K562 (cell line): ENCODE data around the gene RCL1. TPM values are rescaled to one million over a fixed set of nuclear protein-coding genes. Genes with fewer than 3 reads are reported as not detected.

Experiments used
- FOXP1 ChIP-seq: sonication (generic); formaldehyde crosslinking; IDR thresholded peaks from 2 replicates; pipeline ENCODE4 v1.8.0; 2022; ENCODE audit warnings: mild to moderate bottlenecking, missing genetic modification reagents
- GATAD2B ChIP-seq: fragments of 450-650 bp; IDR thresholded peaks from 2 replicates; pipeline ENCODE4 v1.6.1; 2017; ENCODE audit warnings: mild to moderate bottlenecking, borderline replicate concordance
- JUN ChIP-seq, 2 experiments: sonication (generic) in 1 of 2; formaldehyde crosslinking in 1 of 2; IDR thresholded peaks; 2 replicates each; pipeline versions ENCODE4 v1.6.1 to v1.8.0; 2012 to 2022; ENCODE audit warnings: borderline replicate concordance in 2 of 2, mild to moderate bottlenecking in 2 of 2, improper control_type of control experiment in 1 of 2, low read depth in 1 of 2, low read length in 1 of 2, missing genetic modification reagents in 1 of 2
- ZFP30 ChIP-seq: fragments of 250-450 bp; sonication (Bioruptor Pico); IDR thresholded peaks from 2 replicates; pipeline ENCODE4 v1.8.0; 2022; ENCODE audit warnings: moderate library complexity, mild to moderate bottlenecking, inconsistent platforms, borderline replicate concordance
- ZNF583 ChIP-seq: fragments of 250-450 bp; sonication (Bioruptor Pico); IDR thresholded peaks from 2 replicates; pipeline ENCODE4 v1.4.0; 2020
- ZNF717 ChIP-seq: fragments of 250-450 bp; sonication (Bioruptor Pico); IDR thresholded peaks from 2 replicates; pipeline ENCODE4 v1.5.0; 2021
- polyA plus RNA-seq, 8 experiments: library from polyadenylated mRNA; depleted of rRNA in 4 of 8; stranded (reverse) in 5 of 8; unstranded in 3 of 8; fragments of >200 nt; fragmentation: Nextera tagmentation in 2 of 8; fragmentation: Illumina TruSeq in 1 of 8; extraction: Ambion mirVana in 2 of 8; extraction: Trizol in 1 of 8; gene quantifications; 2 replicates each; pipeline versions ENCODE4 v1.2.1 to v1.2.3, GENCODE V29; 2011 to 2014; ENCODE audit warnings: inconsistent platforms in 1 of 8, missing spikeins in 1 of 8
- total RNA-seq, 7 experiments: library from RNA; depleted of rRNA in 6 of 7; stranded (reverse); fragments of >200 nt in 6 of 7; fragmentation: Illumina TruSeq in 2 of 7; extraction: Trizol in 2 of 7; gene quantifications; 2 replicates each; pipeline versions ENCODE4 v1.2.1 to v1.2.3, GENCODE V29; 2011 to 2021; ENCODE audit warnings: low replicate concordance in 1 of 7
- TF ChIP-seq, protein P1 (sequence below): fragments of 200-800 bp; sonication (Bioruptor generic); IDR thresholded peaks from 2 replicates; pipeline ENCODE4 v1.6.1; 2016; ENCODE audit warnings: missing genetic modification characterization, missing compliant biosample characterization
- TF ChIP-seq, protein P2 (sequence below): fragments of 450-650 bp; IDR thresholded peaks from 2 replicates; pipeline ENCODE4 v1.6.1; 2018; ENCODE audit not compliant: partially characterized antibody
- TF ChIP-seq, protein P3 (sequence below): sonication (generic); formaldehyde crosslinking; IDR thresholded peaks from 2 replicates; pipeline ENCODE4 v1.8.0; 2022; ENCODE audit warnings: mild to moderate bottlenecking, missing genetic modification reagents
- TF ChIP-seq, protein P4 (sequence below), 2 experiments: fragments of 200-800 bp in 1 of 2; sonication (Bioruptor generic) in 1 of 2; sonication (generic) in 1 of 2; formaldehyde crosslinking in 1 of 2; IDR thresholded peaks in 1 of 2; conservative IDR thresholded peaks in 1 of 2; 2 replicates each; pipeline versions ENCODE4 v1.5.0 to v1.6.1; 2016 to 2020; ENCODE audit warnings: missing compliant biosample characterization in 1 of 2, missing genetic modification characterization in 1 of 2, missing genetic modification reagents in 1 of 2

Gene RCL1
- total and polyA plus RNA-seq, 9 of the 15 experiments (the other 6 are each of a cell fraction or from before 2014, with no cell fraction given) = 24.0 to 67.7 (median 38.6) TPM

DNA sequence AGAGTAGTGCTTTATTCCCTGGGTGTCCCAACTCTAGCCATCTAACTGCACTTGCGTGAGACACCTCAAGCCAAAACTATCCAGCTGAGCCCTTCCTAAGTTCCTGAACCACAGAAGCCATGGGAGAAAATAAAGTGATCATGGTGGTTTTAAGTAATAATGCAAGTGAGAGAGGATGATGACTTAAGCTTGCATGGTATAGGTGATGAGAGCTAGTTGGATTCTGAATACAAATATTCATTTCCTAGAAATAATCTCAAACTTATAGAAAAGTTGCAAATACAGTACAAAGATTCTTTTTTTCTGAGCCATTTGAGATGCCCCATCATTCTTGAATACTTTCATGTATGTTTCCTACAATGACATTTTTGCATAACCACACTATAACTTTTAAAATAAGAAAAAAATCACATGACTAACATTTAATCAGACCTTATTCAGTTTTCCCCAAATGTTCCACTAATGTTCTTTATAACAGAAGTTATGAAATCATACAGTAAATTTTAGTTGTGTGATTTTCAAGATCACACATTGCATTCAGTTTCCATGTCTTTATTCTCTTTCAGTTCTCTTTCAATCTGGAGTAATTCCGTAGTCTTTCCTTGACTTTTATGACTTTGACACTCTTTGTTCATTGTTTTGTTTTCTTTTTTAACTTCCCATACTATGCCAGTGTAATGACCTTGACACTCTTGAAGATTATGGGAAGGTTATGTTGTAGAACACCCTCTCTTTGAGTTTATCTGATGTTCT lies 46.3 kb upstream of the RCL1 start (continued):
- TF ChIP-seq, protein P1, sequence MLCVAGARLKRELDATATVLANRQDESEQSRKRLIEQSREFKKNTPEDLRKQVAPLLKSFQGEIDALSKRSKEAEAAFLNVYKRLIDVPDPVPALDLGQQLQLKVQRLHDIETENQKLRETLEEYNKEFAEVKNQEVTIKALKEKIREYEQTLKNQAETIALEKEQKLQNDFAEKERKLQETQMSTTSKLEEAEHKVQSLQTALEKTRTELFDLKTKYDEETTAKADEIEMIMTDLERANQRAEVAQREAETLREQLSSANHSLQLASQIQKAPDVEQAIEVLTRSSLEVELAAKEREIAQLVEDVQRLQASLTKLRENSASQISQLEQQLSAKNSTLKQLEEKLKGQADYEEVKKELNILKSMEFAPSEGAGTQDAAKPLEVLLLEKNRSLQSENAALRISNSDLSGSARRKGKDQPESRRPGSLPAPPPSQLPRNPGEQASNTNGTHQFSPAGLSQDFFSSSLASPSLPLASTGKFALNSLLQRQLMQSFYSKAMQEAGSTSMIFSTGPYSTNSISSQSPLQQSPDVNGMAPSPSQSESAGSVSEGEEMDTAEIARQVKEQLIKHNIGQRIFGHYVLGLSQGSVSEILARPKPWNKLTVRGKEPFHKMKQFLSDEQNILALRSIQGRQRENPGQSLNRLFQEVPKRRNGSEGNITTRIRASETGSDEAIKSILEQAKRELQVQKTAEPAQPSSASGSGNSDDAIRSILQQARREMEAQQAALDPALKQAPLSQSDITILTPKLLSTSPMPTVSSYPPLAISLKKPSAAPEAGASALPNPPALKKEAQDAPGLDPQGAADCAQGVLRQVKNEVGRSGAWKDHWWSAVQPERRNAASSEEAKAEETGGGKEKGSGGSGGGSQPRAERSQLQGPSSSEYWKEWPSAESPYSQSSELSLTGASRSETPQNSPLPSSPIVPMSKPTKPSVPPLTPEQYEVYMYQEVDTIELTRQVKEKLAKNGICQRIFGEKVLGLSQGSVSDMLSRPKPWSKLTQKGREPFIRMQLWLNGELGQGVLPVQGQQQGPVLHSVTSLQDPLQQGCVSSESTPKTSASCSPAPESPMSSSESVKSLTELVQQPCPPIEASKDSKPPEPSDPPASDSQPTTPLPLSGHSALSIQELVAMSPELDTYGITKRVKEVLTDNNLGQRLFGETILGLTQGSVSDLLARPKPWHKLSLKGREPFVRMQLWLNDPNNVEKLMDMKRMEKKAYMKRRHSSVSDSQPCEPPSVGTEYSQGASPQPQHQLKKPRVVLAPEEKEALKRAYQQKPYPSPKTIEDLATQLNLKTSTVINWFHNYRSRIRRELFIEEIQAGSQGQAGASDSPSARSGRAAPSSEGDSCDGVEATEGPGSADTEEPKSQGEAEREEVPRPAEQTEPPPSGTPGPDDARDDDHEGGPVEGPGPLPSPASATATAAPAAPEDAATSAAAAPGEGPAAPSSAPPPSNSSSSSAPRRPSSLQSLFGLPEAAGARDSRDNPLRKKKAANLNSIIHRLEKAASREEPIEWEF (CRISPR knock-in tag) = no peak
- TF ChIP-seq JUN (IDR thresholded peaks at IDR 0.05; ENCODE audit: borderline replicate concordance, low read depth, low read length) (no peak), JUN (CRISPR knock-in tag; IDR thresholded peaks at IDR 0.05; ENCODE audit: borderline replicate concordance) (no peak), FOXP1 (no peak), ZNF583 (CRISPR knock-in tag) (no peak), ZFP30 (CRISPR knock-in tag) (no peak), ZNF717 (CRISPR knock-in tag) (no peak), GATAD2B (no peak)
- TF ChIP-seq, protein P2, sequence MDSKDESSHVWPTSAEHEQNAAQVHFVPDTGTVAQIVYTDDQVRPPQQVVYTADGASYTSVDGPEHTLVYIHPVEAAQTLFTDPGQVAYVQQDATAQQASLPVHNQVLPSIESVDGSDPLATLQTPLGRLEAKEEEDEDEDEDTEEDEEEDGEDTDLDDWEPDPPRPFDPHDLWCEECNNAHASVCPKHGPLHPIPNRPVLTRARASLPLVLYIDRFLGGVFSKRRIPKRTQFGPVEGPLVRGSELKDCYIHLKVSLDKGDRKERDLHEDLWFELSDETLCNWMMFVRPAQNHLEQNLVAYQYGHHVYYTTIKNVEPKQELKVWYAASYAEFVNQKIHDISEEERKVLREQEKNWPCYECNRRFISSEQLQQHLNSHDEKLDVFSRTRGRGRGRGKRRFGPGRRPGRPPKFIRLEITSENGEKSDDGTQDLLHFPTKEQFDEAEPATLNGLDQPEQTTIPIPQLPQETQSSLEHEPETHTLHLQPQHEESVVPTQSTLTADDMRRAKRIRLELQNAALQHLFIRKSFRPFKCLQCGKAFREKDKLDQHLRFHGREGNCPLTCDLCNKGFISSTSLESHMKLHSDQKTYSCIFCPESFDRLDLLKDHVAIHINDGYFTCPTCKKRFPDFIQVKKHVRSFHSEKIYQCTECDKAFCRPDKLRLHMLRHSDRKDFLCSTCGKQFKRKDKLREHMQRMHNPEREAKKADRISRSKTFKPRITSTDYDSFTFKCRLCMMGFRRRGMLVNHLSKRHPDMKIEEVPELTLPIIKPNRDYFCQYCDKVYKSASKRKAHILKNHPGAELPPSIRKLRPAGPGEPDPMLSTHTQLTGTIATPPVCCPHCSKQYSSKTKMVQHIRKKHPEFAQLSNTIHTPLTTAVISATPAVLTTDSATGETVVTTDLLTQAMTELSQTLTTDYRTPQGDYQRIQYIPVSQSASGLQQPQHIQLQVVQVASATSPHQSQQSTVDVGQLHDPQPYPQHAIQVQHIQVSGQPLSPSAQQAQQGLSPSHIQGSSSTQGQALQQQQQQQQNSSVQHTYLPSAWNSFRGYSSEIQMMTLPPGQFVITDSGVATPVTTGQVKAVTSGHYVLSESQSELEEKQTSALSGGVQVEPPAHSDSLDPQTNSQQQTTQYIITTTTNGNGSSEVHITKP = no peak
- TF ChIP-seq, protein P3, sequence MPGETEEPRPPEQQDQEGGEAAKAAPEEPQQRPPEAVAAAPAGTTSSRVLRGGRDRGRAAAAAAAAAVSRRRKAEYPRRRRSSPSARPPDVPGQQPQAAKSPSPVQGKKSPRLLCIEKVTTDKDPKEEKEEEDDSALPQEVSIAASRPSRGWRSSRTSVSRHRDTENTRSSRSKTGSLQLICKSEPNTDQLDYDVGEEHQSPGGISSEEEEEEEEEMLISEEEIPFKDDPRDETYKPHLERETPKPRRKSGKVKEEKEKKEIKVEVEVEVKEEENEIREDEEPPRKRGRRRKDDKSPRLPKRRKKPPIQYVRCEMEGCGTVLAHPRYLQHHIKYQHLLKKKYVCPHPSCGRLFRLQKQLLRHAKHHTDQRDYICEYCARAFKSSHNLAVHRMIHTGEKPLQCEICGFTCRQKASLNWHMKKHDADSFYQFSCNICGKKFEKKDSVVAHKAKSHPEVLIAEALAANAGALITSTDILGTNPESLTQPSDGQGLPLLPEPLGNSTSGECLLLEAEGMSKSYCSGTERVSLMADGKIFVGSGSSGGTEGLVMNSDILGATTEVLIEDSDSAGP (CRISPR knock-in tag) = no peak
- TF ChIP-seq, protein P4, sequence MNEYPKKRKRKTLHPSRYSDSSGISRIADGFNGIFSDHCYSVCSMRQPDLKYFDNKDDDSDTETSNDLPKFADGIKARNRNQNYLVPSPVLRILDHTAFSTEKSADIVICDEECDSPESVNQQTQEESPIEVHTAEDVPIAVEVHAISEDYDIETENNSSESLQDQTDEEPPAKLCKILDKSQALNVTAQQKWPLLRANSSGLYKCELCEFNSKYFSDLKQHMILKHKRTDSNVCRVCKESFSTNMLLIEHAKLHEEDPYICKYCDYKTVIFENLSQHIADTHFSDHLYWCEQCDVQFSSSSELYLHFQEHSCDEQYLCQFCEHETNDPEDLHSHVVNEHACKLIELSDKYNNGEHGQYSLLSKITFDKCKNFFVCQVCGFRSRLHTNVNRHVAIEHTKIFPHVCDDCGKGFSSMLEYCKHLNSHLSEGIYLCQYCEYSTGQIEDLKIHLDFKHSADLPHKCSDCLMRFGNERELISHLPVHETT (CRISPR knock-in tag; conservative IDR thresholded peaks at IDR 0.05 in 1 of 2, IDR thresholded peaks at IDR 0.05 in 1 of 2) = no peak
